Thyroid gland (tissue), 4 donors: Measurements from ENCODE around the gene PARD3B. TPM values are rescaled to one million over a fixed set of nuclear protein-coding genes. Genes with fewer than 3 reads are reported as not detected.

Source experiments
- DNase-seq, 2 donors: peaks; one replicate each; pipeline ENCODE4 v3.0.0-alpha.2; 2019
- H3K27ac ChIP-seq, 3 donors: fragments of 200-600 bp; sonication (generic); 1 replicate in 2 of 3; 2 replicates in 1 of 3; pipeline ENCODE4 v1.5.1; 2016 to 2019; ENCODE audit warnings: mild to moderate bottlenecking in 1 of 3, moderate library complexity in 1 of 3
- H3K27me3 ChIP-seq: fragments of 200-600 bp; sonication (generic); one replicate; pipeline ENCODE4 v1.5.1; 2019
- H3K36me3 ChIP-seq, 2 donors: fragments of 200-600 bp; sonication (generic); one replicate each; pipeline ENCODE4 v1.5.1; 2016 to 2019
- H3K4me1 ChIP-seq, 2 donors: fragments of 200-600 bp; sonication (generic); one replicate each; pipeline ENCODE4 v1.5.1; 2017 to 2019
- H3K4me3 ChIP-seq, 3 donors: fragments of 200-600 bp; sonication (generic); replicated peaks in 1 of 3; 1 replicate in 2 of 3; 2 replicates in 1 of 3; pipeline ENCODE4 v1.5.1; 2016; ENCODE audit warnings: mild to moderate bottlenecking in 1 of 3
- H3K9me3 ChIP-seq: fragments of 200-600 bp; sonication (generic); one replicate; pipeline ENCODE4 v1.5.1; 2017
- POLR2A ChIP-seq, 2 donors: fragments of 450-650 bp; IDR thresholded peaks; one replicate each; pipeline ENCODE4 v1.6.1; 2017; ENCODE audit warnings: antibody characterized with exemption in 2 of 2, mild to moderate bottlenecking in 2 of 2, moderate library complexity in 1 of 2
- WGBS, 2 donors: methylation state at CpG; one replicate each; pipeline ENCODE4 v1.1.5; 2017; 5-methylcytosine and 5-hydroxymethylcytosine counted together
- intact Hi-C: fragments of 100-400 bp; cut with DNase I; formaldehyde crosslinking; loops from one replicate; pipeline ENCODE4 v1.15.1; 2023
- total RNA-seq, 4 donors: library from RNA; depleted of rRNA; stranded (reverse); fragments of >200 nt; gene quantifications; one replicate each; pipeline ENCODE4 v1.2.3, GENCODE V29; 2016
- TF ChIP-seq, protein P1 (sequence below), 6 experiments: fragments of 200-600 bp in 3 of 6; fragments of 450-650 bp in 3 of 6; sonication (generic) in 3 of 6; IDR thresholded peaks; one replicate each; pipeline ENCODE4 v1.5.1; 2016 to 2019; ENCODE audit warnings: antibody characterized with exemption in 6 of 6, mild to moderate bottlenecking in 2 of 6, inconsistent platforms in 1 of 6, moderate library complexity in 1 of 6

Gene PARD3B
- total RNA-seq, 4 donors from 2014 or later = 27.0 to 43.4 (median 34.6) TPM

DNA sequence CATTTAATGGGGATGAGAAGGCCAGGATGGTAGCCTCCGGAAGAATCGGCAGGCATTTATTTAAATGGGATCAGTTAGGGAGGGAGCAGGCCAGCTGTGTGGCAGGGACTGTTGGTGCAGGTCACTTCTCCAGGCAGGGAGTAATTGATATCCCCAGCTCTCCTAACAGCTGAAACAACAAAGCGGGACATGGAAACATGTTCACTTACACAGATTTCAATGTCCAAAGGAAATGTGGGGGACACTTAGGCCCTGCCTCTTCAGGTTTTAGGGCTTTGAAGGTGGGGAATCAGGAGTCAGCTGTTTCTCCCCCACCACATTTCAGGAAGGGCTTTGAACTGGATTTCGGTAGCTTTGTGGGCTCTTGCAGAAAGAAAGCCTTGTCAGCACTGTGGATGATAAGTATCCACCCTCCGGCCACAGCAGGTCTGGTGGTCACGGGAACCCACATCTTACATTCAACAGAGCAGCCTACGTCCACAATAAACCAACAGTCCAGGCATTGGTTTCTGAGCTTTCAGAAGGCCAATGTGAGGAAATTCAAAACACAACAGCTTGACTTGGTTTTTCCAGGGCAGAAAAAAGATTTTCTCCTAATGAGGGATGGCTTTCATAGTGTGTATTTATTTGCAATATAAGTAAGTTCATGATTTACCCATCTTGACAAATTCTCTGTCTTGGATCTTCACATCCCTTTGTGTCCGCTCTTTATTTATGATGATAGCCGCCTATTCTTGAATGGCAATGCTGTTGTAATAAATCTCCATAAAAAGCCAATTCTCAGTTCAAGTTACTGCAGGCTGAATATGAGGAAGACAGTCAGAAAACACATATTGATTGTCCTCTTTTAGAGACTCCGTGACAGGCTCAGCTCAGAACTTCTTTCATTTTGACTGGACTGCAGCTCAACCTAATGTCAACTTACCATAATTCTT is 1040.4 kb downstream of the PARD3B start:
- Histone ChIP-seq H3K4me1 (no peaks in the 10 kb centered on the region), H3K9me3 (no peaks in the 10 kb centered on the region), H3K27me3 (no peaks in the 10 kb centered on the region), H3K36me3 (no peaks in the 10 kb centered on the region), H3K27ac (no peak overlapping the region), H3K4me3 (no peak overlapping the region)
- intact Hi-C loops = no loop called here
- DNase-seq = no peak
- WGBS, 2 donors = 70 to 75% methylated on average over 10 of the region's 10 CpGs
- TF ChIP-seq, protein P1, sequence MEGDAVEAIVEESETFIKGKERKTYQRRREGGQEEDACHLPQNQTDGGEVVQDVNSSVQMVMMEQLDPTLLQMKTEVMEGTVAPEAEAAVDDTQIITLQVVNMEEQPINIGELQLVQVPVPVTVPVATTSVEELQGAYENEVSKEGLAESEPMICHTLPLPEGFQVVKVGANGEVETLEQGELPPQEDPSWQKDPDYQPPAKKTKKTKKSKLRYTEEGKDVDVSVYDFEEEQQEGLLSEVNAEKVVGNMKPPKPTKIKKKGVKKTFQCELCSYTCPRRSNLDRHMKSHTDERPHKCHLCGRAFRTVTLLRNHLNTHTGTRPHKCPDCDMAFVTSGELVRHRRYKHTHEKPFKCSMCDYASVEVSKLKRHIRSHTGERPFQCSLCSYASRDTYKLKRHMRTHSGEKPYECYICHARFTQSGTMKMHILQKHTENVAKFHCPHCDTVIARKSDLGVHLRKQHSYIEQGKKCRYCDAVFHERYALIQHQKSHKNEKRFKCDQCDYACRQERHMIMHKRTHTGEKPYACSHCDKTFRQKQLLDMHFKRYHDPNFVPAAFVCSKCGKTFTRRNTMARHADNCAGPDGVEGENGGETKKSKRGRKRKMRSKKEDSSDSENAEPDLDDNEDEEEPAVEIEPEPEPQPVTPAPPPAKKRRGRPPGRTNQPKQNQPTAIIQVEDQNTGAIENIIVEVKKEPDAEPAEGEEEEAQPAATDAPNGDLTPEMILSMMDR (IDR thresholded peaks at IDR 0.05) = no peak
- TF ChIP-seq POLR2A (IDR thresholded peaks at IDR 0.05) = no peak

GRCh38 chr2:205586626-205587025 is 1041.4 kb downstream of the PARD3B start:
- no peak overlapping the region for H3K27ac ChIP-seq
- no peak for DNase-seq
- intact Hi-C loops = no loop called here
- no peaks in the 10 kb centered on the region for H3K27me3 ChIP-seq
- WGBS, 2 donors = 93 to 95% methylated on average over 5 of the region's 5 CpGs
- no peaks in the 10 kb centered on the region for H3K9me3 ChIP-seq
- no peaks in the 10 kb centered on the region for H3K4me1 ChIP-seq
- no peak overlapping the region for H3K4me3 ChIP-seq
- no peaks in the 10 kb centered on the region for H3K36me3 ChIP-seq
- no peak for TF ChIP-seq POLR2A (IDR thresholded peaks at IDR 0.05)
- TF ChIP-seq, protein P1 (IDR thresholded peaks at IDR 0.05) = no peak

- 82 to 89% methylated on average over 1 of the region's 1 CpG for WGBS, 2 donors
- Histone ChIP-seq H3K27ac (no peak overlapping the region), H3K27me3 (no peaks in the 10 kb centered on the region), H3K4me3 (no peak overlapping the region), H3K9me3 (no peaks in the 10 kb centered on the region), H3K36me3 (no peaks in the 10 kb centered on the region), H3K4me1 (no peaks in the 10 kb centered on the region)
- TF ChIP-seq POLR2A (IDR thresholded peaks at IDR 0.05) = no peak
- TF ChIP-seq, protein P1 (IDR thresholded peaks at IDR 0.05) = no peak
- intact Hi-C loops = no loop called here
- DNase-seq = no peak
Measured at GRCh38 chr2:205589479-205589878, 1044.2 kb downstream of the PARD3B start.

DNA sequence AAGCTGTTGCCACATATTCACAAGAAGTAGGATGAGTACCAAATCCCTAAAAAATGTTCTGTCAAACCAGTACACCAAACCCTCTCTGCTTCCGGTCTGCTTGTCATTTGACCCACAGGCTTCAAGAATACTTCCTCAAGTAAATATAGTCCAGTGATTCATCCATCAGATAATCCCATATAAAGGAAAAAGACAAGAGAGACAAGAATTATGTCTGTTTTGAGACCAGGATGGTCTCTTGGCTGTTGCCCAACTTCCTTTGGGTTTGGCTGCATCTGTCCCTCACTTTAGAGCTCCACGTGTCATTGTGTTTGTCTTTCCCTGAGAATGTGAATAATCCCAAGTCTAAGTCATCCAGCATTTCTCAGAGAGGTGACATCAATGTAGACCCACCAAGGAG is 1045.5 kb downstream of the PARD3B start:
- TF ChIP-seq, protein P1 (IDR thresholded peaks at IDR 0.05) = no peak
- Histone ChIP-seq H3K9me3 (no peaks in the 10 kb centered on the region), H3K4me3 (no peak overlapping the region), H3K27me3 (no peaks in the 10 kb centered on the region), H3K27ac (no peak overlapping the region), H3K36me3 (no peaks in the 10 kb centered on the region), H3K4me1 (no peaks in the 10 kb centered on the region)
- DNase-seq = no peak
- intact Hi-C loops = no loop called here
- 64 to 75% methylated on average over 2 of the region's 2 CpGs for WGBS, 2 donors

- Histone ChIP-seq H3K36me3 (no peaks in the 10 kb centered on the region), H3K9me3 (no peaks in the 10 kb centered on the region), H3K4me1 (no peaks in the 10 kb centered on the region), H3K4me3 (no peak overlapping the region), H3K27me3 (no peaks in the 10 kb centered on the region), H3K27ac (no peak overlapping the region)
- intact Hi-C loops = no loop called here
- DNase-seq = no peak
- TF ChIP-seq, protein P1 (IDR thresholded peaks at IDR 0.05) = no peak
- no peak for TF ChIP-seq POLR2A (IDR thresholded peaks at IDR 0.05)
- 66 to 87% methylated on average over 4 of the region's 4 CpGs for WGBS, 2 donors
Measured at GRCh38 chr2:205593891-205594290, 1048.6 kb downstream of the PARD3B start.
